GM12878 (cell line): ENCODE data around the gene UTF1. TPM values are rescaled to one million over a fixed set of nuclear protein-coding genes. Genes with fewer than 3 reads are reported as not detected.
A peak's percentile ranks its signal among the peaks of the same experiment; 100 is the strongest.

Experiments used
- ATAC-seq: fragments of 200-7000 bp; cut with Tn5 transposase; 3 replicates; pipeline ENCODE4 v1.9.1; 2020; ENCODE audit warnings: mild to moderate bottlenecking, moderate library complexity
- BruUV-seq: library from RNA; stranded (reverse); fragments of 400-500 nt; replicated peaks from 2 replicates; lab custom pipeline; 2021; lab: Mats Ljungman, UMichigan
- CTCF ChIA-PET: fragments of 300-600 bp; sonication (Branson Sonifier 250); formaldehyde crosslinking; extraction: SDS; loops from one replicate; lab custom pipeline; 2021; ENCODE audit warnings: inconsistent platforms; lab: Yijun Ruan, JAX
- POLR2A ChIA-PET: fragments of 350-600 bp; formaldehyde crosslinking; extraction: SDS; loops from one replicate; lab custom pipeline; 2021; ENCODE audit warnings: inconsistent platforms; lab: Charles Lee
- RAD21 ChIA-PET: fragments of 300-600 bp; sonication (Branson Sonifier 250); formaldehyde crosslinking; loops from one replicate; lab custom pipeline; 2023; ENCODE audit warnings: antibody characterized with exemption; ENCODE audit not compliant: unreplicated experiment; lab: Charles Lee
- SMC1A ChIA-PET: fragments of 300-600 bp; sonication (Branson Sonifier 250); formaldehyde crosslinking; loops from one replicate; lab custom pipeline; 2023; ENCODE audit not compliant: unreplicated experiment, uncharacterized antibody; lab: Charles Lee
- DNase-seq: peaks from one replicate; pipeline ENCODE4 v3.0.0-alpha.2; 2011; ENCODE audit warnings: low read depth, low spot score
- FAIRE-seq: peaks from 3 replicates; lab custom pipeline; 2011; peaks lifted over from hg19 to GRCh38; lab: Jason Lieb, UNC
- H2AFZ ChIP-seq: 2 replicates; pipeline ENCODE4 v1.6.0; 2011; ENCODE audit warnings: low read depth, low read length, control low read depth; ENCODE audit not compliant: control insufficient read depth
- H3K27ac ChIP-seq: 2 replicates; pipeline ENCODE4 v1.5.1; 2011; ENCODE audit warnings: control low read depth; ENCODE audit not compliant: control insufficient read depth, insufficient read depth
- H3K27me3 ChIP-seq, 2 experiments: replicated peaks in 1 of 2; 2 replicates each; pipeline versions ENCODE4 v1.6.0 to v1.6.1; 2011; ENCODE audit warnings: low read length in 1 of 2; ENCODE audit not compliant: control insufficient read depth in 2 of 2, insufficient read depth in 2 of 2
- H3K36me3 ChIP-seq, 2 experiments: 2 replicates each; pipeline ENCODE4 v1.5.1; 2011; ENCODE audit warnings: low read length in 1 of 2; ENCODE audit not compliant: control insufficient read depth in 2 of 2, insufficient read depth in 2 of 2
- H3K4me1 ChIP-seq: 2 replicates; pipeline ENCODE4 v1.6.1; 2011; ENCODE audit warnings: mild to moderate bottlenecking, low read length, moderate library complexity, mixed read lengths; ENCODE audit not compliant: control insufficient read depth, insufficient read depth
- H3K4me2 ChIP-seq: 2 replicates; pipeline ENCODE4 v1.6.0; 2011; ENCODE audit warnings: control low read depth; ENCODE audit not compliant: control insufficient read depth, insufficient read depth
- H3K4me3 ChIP-seq: fragments of 200-600 bp; sonication (generic); 2 replicates; pipeline ENCODE4 v1.5.1; 2016
- H3K79me2 ChIP-seq: 2 replicates; pipeline ENCODE4 v1.6.0; 2011; ENCODE audit warnings: low read length; ENCODE audit not compliant: control insufficient read depth, insufficient read depth
- H3K9ac ChIP-seq: 2 replicates; pipeline ENCODE4 v1.8.0; 2011; ENCODE audit warnings: low read length, control low read depth, mixed read lengths; ENCODE audit not compliant: control insufficient read depth, insufficient read depth
- H3K9me3 ChIP-seq: replicated peaks from 3 replicates; pipeline ENCODE4 v1.5.1; 2011; ENCODE audit warnings: mild to moderate bottlenecking, low read length; ENCODE audit not compliant: control insufficient read depth, insufficient read depth
- H4K20me1 ChIP-seq: 2 replicates; pipeline ENCODE4 v1.6.0; 2011; ENCODE audit not compliant: control insufficient read depth, insufficient read depth
- BCLAF1 ChIP-seq: fragments of 450-650 bp; IDR thresholded peaks from 2 replicates; pipeline ENCODE4 v1.6.1; 2017; ENCODE audit warnings: antibody characterized with exemption, mild to moderate bottlenecking, moderate library complexity
- CBX3 ChIP-seq: fragments of 200-600 bp; sonication (generic); IDR thresholded peaks from 2 replicates; pipeline ENCODE4 v1.6.1; 2016; ENCODE audit warnings: low read depth, borderline replicate concordance
- CBX5 ChIP-seq: sonication (generic); IDR thresholded peaks from 2 replicates; pipeline ENCODE4 v1.6.1; 2016; ENCODE audit warnings: low read depth, moderate library complexity, mild to moderate bottlenecking, inconsistent platforms
- CREM ChIP-seq: IDR thresholded peaks from 2 replicates; pipeline ENCODE4 v1.6.1; 2014; ENCODE audit warnings: antibody characterized with exemption, low read depth
- EGR1 ChIP-seq, 2 experiments: IDR thresholded peaks; 1 replicate in 1 of 2; 2 replicates in 1 of 2; pipeline ENCODE4 v1.6.1; 2011 to 2012; ENCODE audit warnings: low read depth in 2 of 2, low read length in 2 of 2, borderline replicate concordance in 1 of 2, mild to moderate bottlenecking in 1 of 2, moderate library complexity in 1 of 2
- IKZF1 ChIP-seq: fragments of 450-650 bp; conservative IDR thresholded peaks from 2 replicates; pipeline ENCODE4 v1.6.1; 2017; ENCODE audit warnings: antibody characterized with exemption, mild to moderate bottlenecking
- PAX5 ChIP-seq: IDR thresholded peaks from 2 replicates; pipeline ENCODE4 v1.6.1; 2011; ENCODE audit warnings: low read depth, low read length, borderline replicate concordance
- POLR2AphosphoS2 ChIP-seq: IDR thresholded peaks from 2 replicates; pipeline ENCODE4 v1.6.1; 2011; ENCODE audit warnings: low read depth, mild to moderate bottlenecking, low read length, improper control_type of control experiment, moderate library complexity
- RELA ChIP-seq: fragments of 450-650 bp; IDR thresholded peaks from 2 replicates; pipeline ENCODE4 v1.8.0; 2014; ENCODE audit warnings: borderline replicate concordance; ENCODE audit not compliant: partially characterized antibody
- SIN3A ChIP-seq: IDR thresholded peaks from 2 replicates; pipeline ENCODE4 v1.6.1; 2012; ENCODE audit warnings: low read depth, low read length, improper control_type of control experiment
- ZBTB33 ChIP-seq: fragments of 450-650 bp; IDR thresholded peaks from 2 replicates; pipeline ENCODE4 v1.6.1; 2017; ENCODE audit warnings: mild to moderate bottlenecking
- ZNF24 ChIP-seq: fragments of 450-650 bp; IDR thresholded peaks from 2 replicates; pipeline ENCODE4 v1.6.1; 2017; ENCODE audit warnings: antibody characterized with exemption, mild to moderate bottlenecking
- ZZZ3 ChIP-seq: IDR thresholded peaks from 2 replicates; pipeline ENCODE4 v1.6.1; 2011; ENCODE audit warnings: low read depth; ENCODE audit not compliant: control insufficient read depth, insufficient read length
- WGBS: methylation state at CpG from one replicate; pipeline ENCODE4 v1.1.6; 2016; ENCODE audit warnings: low lambda C conversion rate; ENCODE audit not compliant: insufficient replicate concordance, insufficient coverage; ENCODE audit errors: missing lambda C conversion rate; 5-methylcytosine and 5-hydroxymethylcytosine counted together
- in situ Hi-C: fragments of 300-500 bp; cut with MboI; formaldehyde crosslinking; loops from 9 replicates; pipeline ENCODE4 v1.14.3; 2018; ENCODE audit warnings: mixed read lengths
- intact Hi-C: fragments of 100-400 bp; cut with micrococcal nuclease; formaldehyde crosslinking; loops from one replicate; pipeline ENCODE4 v1.14.2; 2022; ENCODE audit not compliant: unreplicated experiment
- polyA plus RNA-seq, 11 experiments: library from polyadenylated mRNA; depleted of rRNA in 4 of 11; unstranded in 6 of 11; stranded (reverse) in 5 of 11; fragments of >200 nt; fragmentation: Nextera tagmentation in 4 of 11; fragmentation: Illumina TruSeq in 1 of 11; extraction: Ambion mirVana in 4 of 11; extraction: Trizol in 1 of 11; gene quantifications; 1 replicate in 1 of 11; 2 replicates in 10 of 11; pipeline versions ENCODE4 v1.2.1 to v1.2.3, GENCODE V29; 2011 to 2016; ENCODE audit warnings: inconsistent platforms in 2 of 11, missing spikeins in 2 of 11, low read depth in 1 of 11
- total RNA-seq, 4 experiments: library from RNA; depleted of rRNA in 3 of 4; stranded (reverse); fragments of >200 nt in 3 of 4; fragmentation: Illumina TruSeq in 1 of 4; extraction: Trizol in 1 of 4; gene quantifications; 2 replicates each; pipeline versions ENCODE4 v1.2.1 to v1.2.3, GENCODE V29; 2013 to 2021
- TF ChIP-seq, protein P1 (sequence below): fragments of 450-650 bp; IDR thresholded peaks from 2 replicates; pipeline ENCODE4 v1.6.1; 2014; ENCODE audit warnings: mild to moderate bottlenecking

Gene UTF1
- total and polyA plus RNA-seq, 10 of the 15 experiments (the other 5 are each of a cell fraction or from before 2014, with no cell fraction given) = not detected

- TF ChIP-seq BCLAF1 (no peak), ZZZ3 (no peak)
- TF ChIP-seq, all 136 proteins: peak for 59
These were observed 45.0 kb downstream of the UTF1 start (continued) for GRCh38 chr10:133274751-133275683.

DNA sequence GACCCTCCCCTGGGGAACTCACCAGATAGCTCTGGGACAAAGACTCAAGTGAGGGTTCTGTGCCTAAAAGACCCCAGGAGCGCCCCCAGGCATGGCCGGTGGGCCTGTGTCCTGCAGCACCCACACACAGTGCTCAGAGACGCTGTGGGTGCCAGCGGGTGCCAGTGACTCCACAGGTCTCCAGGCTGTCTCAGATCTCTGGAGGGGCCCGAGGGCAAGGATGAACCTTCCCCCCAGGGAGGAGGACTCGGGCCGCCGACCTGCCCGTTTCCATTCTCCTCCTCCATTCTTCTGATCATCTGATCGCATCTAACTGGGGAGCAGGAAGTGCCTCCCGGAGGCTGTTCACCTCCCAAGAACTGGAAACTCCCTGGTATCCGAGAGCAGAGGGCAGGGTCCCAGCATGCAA is 45.7 kb downstream of the UTF1 start:
- under 1% methylated on average over 12 of the region's 12 CpGs for WGBS
- H4K20me1 ChIP-seq = no peaks in the 10 kb centered on the region; the same call in 1 of the 2 replicates
- peak overlapping the region; percentile 48 for H2AFZ ChIP-seq
- peaks cover 33% of the 10 kb centered on the region for H3K4me1 ChIP-seq
- ChIA-PET SMC1A (interaction anchor here (1.0 to 1.5 kb wide), 3 partner anchors 13 to 128 kb away, joined by 4 to 5 read pairs (median 4); no protein-coding TSS in a partner anchor), POLR2A (interaction anchor here (0.5 to 1.5 kb wide), 6 partner anchors 9 to 115 kb away, joined by 3 to 7 read pairs (median 4); no protein-coding TSS in a partner anchor), CTCF (interaction anchor here (1.0 to 3.2 kb wide), 6 partner anchors 15 to 129 kb away, joined by 4 to 15 read pairs (median 4); no protein-coding TSS in a partner anchor), RAD21 (interaction anchor here (1.2 to 2.4 kb wide), 4 partner anchors 15 to 132 kb away, joined by 3 to 9 read pairs (median 4); no protein-coding TSS in a partner anchor)
- H3K79me2 ChIP-seq = peaks cover 23% of the 10 kb centered on the region
- FAIRE-seq = peak; percentile 88
- H3K9ac ChIP-seq = peak overlapping the region; percentile 92
- in situ Hi-C loops = no loop called here
- BruUV-seq = TSS peak; percentile 89
- intact Hi-C loops = loop anchor here (2.0 kb wide), 1 partner anchor 33 kb away; the partner anchor contains the start of genes TUBGCP2 and ZNF511
- no peak for DNase-seq
- H3K36me3 ChIP-seq = peaks cover 5 to 25% of the 10 kb centered on the region in 2 experiments
- ATAC-seq = peak; percentile 73
- H3K27me3 ChIP-seq = no peaks in the 10 kb centered on the region
- H3K4me2 ChIP-seq = peak overlapping the region; percentile 90
- H3K9me3 ChIP-seq = no peaks in the 10 kb centered on the region
- peak overlapping the region; percentile 94 for H3K4me3 ChIP-seq
- peak overlapping the region; percentile 96 for H3K27ac ChIP-seq
- no peak for TF ChIP-seq POLR2AphosphoS2
- 0 out of 2 replicates have a peak, but pooled peaks have one; percentile 29 for TF ChIP-seq SIN3A
- no peak; the same call in none of the 2 replicates for TF ChIP-seq IKZF1
- TF ChIP-seq PAX5 = no peak
- peak; percentile 27 for TF ChIP-seq RELA
- TF ChIP-seq, protein P1, sequence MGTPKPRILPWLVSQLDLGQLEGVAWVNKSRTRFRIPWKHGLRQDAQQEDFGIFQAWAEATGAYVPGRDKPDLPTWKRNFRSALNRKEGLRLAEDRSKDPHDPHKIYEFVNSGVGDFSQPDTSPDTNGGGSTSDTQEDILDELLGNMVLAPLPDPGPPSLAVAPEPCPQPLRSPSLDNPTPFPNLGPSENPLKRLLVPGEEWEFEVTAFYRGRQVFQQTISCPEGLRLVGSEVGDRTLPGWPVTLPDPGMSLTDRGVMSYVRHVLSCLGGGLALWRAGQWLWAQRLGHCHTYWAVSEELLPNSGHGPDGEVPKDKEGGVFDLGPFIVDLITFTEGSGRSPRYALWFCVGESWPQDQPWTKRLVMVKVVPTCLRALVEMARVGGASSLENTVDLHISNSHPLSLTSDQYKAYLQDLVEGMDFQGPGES = no peak
- TF ChIP-seq CREM = no peak
- no peak for TF ChIP-seq CBX5
- TF ChIP-seq CBX3 = no peak
- no peak for TF ChIP-seq ZNF24
- TF ChIP-seq ZBTB33 = no peak
- no peak for TF ChIP-seq EGR1 (IDR thresholded peaks at IDR 0.05; ENCODE audit: borderline replicate concordance in 1 of 2, low read depth in 2 of 2, low read length in 2 of 2)
